GM12878 (cell line): ENCODE results near the gene IGSF6. TPM values are rescaled to one million over a fixed set of nuclear protein-coding genes. Genes with fewer than 3 reads are reported as not detected.

Experiments
- ATAC-seq: fragments of 200-7000 bp; cut with Tn5 transposase; 3 replicates; pipeline ENCODE4 v1.9.1; 2020; ENCODE audit warnings: mild to moderate bottlenecking, moderate library complexity
- BruUV-seq: library from RNA; stranded (reverse); fragments of 400-500 nt; replicated peaks from 2 replicates; lab custom pipeline; 2021; lab: Mats Ljungman, UMichigan
- CTCF ChIA-PET: fragments of 300-600 bp; sonication (Branson Sonifier 250); formaldehyde crosslinking; extraction: SDS; loops from one replicate; lab custom pipeline; 2021; ENCODE audit warnings: inconsistent platforms; lab: Yijun Ruan, JAX
- POLR2A ChIA-PET: fragments of 350-600 bp; formaldehyde crosslinking; extraction: SDS; loops from one replicate; lab custom pipeline; 2021; ENCODE audit warnings: inconsistent platforms; lab: Charles Lee
- RAD21 ChIA-PET: fragments of 300-600 bp; sonication (Branson Sonifier 250); formaldehyde crosslinking; loops from one replicate; lab custom pipeline; 2023; ENCODE audit warnings: antibody characterized with exemption; ENCODE audit not compliant: unreplicated experiment; lab: Charles Lee
- SMC1A ChIA-PET: fragments of 300-600 bp; sonication (Branson Sonifier 250); formaldehyde crosslinking; loops from one replicate; lab custom pipeline; 2023; ENCODE audit not compliant: unreplicated experiment, uncharacterized antibody; lab: Charles Lee
- DNase-seq: peaks from one replicate; pipeline ENCODE4 v3.0.0-alpha.2; 2011; ENCODE audit warnings: low read depth, low spot score
- FAIRE-seq: peaks from 3 replicates; lab custom pipeline; 2011; peaks lifted over from hg19 to GRCh38; lab: Jason Lieb, UNC
- H2AFZ ChIP-seq: 2 replicates; pipeline ENCODE4 v1.6.0; 2011; ENCODE audit warnings: low read depth, low read length, control low read depth; ENCODE audit not compliant: control insufficient read depth
- H3K27ac ChIP-seq: 2 replicates; pipeline ENCODE4 v1.5.1; 2011; ENCODE audit warnings: control low read depth; ENCODE audit not compliant: control insufficient read depth, insufficient read depth
- H3K27me3 ChIP-seq, 2 experiments: replicated peaks in 1 of 2; 2 replicates each; pipeline versions ENCODE4 v1.6.0 to v1.6.1; 2011; ENCODE audit warnings: low read length in 1 of 2; ENCODE audit not compliant: control insufficient read depth in 2 of 2, insufficient read depth in 2 of 2
- H3K36me3 ChIP-seq, 2 experiments: 2 replicates each; pipeline ENCODE4 v1.5.1; 2011; ENCODE audit warnings: low read length in 1 of 2; ENCODE audit not compliant: control insufficient read depth in 2 of 2, insufficient read depth in 2 of 2
- H3K4me1 ChIP-seq: 2 replicates; pipeline ENCODE4 v1.6.1; 2011; ENCODE audit warnings: mild to moderate bottlenecking, low read length, moderate library complexity, mixed read lengths; ENCODE audit not compliant: control insufficient read depth, insufficient read depth
- H3K4me2 ChIP-seq: 2 replicates; pipeline ENCODE4 v1.6.0; 2011; ENCODE audit warnings: control low read depth; ENCODE audit not compliant: control insufficient read depth, insufficient read depth
- H3K4me3 ChIP-seq: fragments of 200-600 bp; sonication (generic); 2 replicates; pipeline ENCODE4 v1.5.1; 2016
- H3K79me2 ChIP-seq: 2 replicates; pipeline ENCODE4 v1.6.0; 2011; ENCODE audit warnings: low read length; ENCODE audit not compliant: control insufficient read depth, insufficient read depth
- H3K9ac ChIP-seq: 2 replicates; pipeline ENCODE4 v1.8.0; 2011; ENCODE audit warnings: low read length, control low read depth, mixed read lengths; ENCODE audit not compliant: control insufficient read depth, insufficient read depth
- H3K9me3 ChIP-seq: replicated peaks from 3 replicates; pipeline ENCODE4 v1.5.1; 2011; ENCODE audit warnings: mild to moderate bottlenecking, low read length; ENCODE audit not compliant: control insufficient read depth, insufficient read depth
- H4K20me1 ChIP-seq: 2 replicates; pipeline ENCODE4 v1.6.0; 2011; ENCODE audit not compliant: control insufficient read depth, insufficient read depth
- BCL3 ChIP-seq: IDR thresholded peaks from 2 replicates; pipeline ENCODE4 v1.6.1; 2011; ENCODE audit warnings: borderline replicate concordance, low read depth, mild to moderate bottlenecking, moderate library complexity, low read length; ENCODE audit not compliant: insufficient read depth, poor library complexity, severe bottlenecking
- BHLHE40 ChIP-seq, 2 experiments: fragments of 450-650 bp in 1 of 2; IDR thresholded peaks; 2 replicates each; pipeline ENCODE4 v1.6.1; 2011 to 2017; ENCODE audit warnings: low read depth in 2 of 2, borderline replicate concordance in 1 of 2, improper control_type of control experiment in 1 of 2, low read length in 1 of 2, mild to moderate bottlenecking in 1 of 2
- CBFB ChIP-seq: IDR thresholded peaks from 2 replicates; pipeline ENCODE4 v1.6.1; 2016; ENCODE audit warnings: antibody characterized with exemption, low read depth
- CHD1 ChIP-seq: IDR thresholded peaks from 2 replicates; pipeline ENCODE4 v1.6.1; 2012; ENCODE audit warnings: low read depth, low read length, improper control_type of control experiment
- E4F1 ChIP-seq: fragments of 450-650 bp; IDR thresholded peaks from 2 replicates; pipeline ENCODE4 v1.6.1; 2018; ENCODE audit warnings: borderline replicate concordance, mild to moderate bottlenecking; ENCODE audit not compliant: partially characterized antibody
- GATAD2B ChIP-seq: fragments of 450-650 bp; conservative IDR thresholded peaks from 2 replicates; pipeline ENCODE4 v1.6.1; 2017; ENCODE audit warnings: low read depth, mild to moderate bottlenecking, moderate library complexity
- MAX ChIP-seq: IDR thresholded peaks from 2 replicates; pipeline ENCODE4 v1.6.1; 2012; ENCODE audit warnings: low read depth, low read length, improper control_type of control experiment
- NBN ChIP-seq: fragments of 450-650 bp; IDR thresholded peaks from 2 replicates; pipeline ENCODE4 v1.6.1; 2016
- NFIC ChIP-seq: IDR thresholded peaks from 2 replicates; pipeline ENCODE4 v1.6.1; 2012; ENCODE audit warnings: low read depth, mild to moderate bottlenecking, inconsistent platforms, low read length, moderate library complexity
- NFYB ChIP-seq: IDR thresholded peaks from 2 replicates; pipeline ENCODE4 v1.6.1; 2011; ENCODE audit warnings: low read depth, mild to moderate bottlenecking, low read length, improper control_type of control experiment, moderate library complexity; ENCODE audit not compliant: insufficient read depth
- NR2C2 ChIP-seq: IDR thresholded peaks from 2 replicates; pipeline ENCODE4 v1.6.1; 2011; ENCODE audit warnings: borderline replicate concordance, low read depth; ENCODE audit not compliant: control insufficient read depth, insufficient read length
- NR2F1 ChIP-seq: fragments of 450-650 bp; conservative IDR thresholded peaks from 2 replicates; pipeline ENCODE4 v1.6.1; 2017; ENCODE audit warnings: mild to moderate bottlenecking
- POLR2AphosphoS2 ChIP-seq: IDR thresholded peaks from 2 replicates; pipeline ENCODE4 v1.6.1; 2011; ENCODE audit warnings: low read depth, mild to moderate bottlenecking, low read length, improper control_type of control experiment, moderate library complexity
- SIN3A ChIP-seq: IDR thresholded peaks from 2 replicates; pipeline ENCODE4 v1.6.1; 2012; ENCODE audit warnings: low read depth, low read length, improper control_type of control experiment
- SMAD5 ChIP-seq: IDR thresholded peaks from 2 replicates; pipeline ENCODE4 v1.6.1; 2016; ENCODE audit warnings: antibody characterized with exemption, low read depth
- STAT3 ChIP-seq: IDR thresholded peaks from 2 replicates; pipeline ENCODE4 v1.6.1; 2011; ENCODE audit warnings: low read depth, low read length, improper control_type of control experiment
- TCF12 ChIP-seq: IDR thresholded peaks from 2 replicates; pipeline ENCODE4 v1.6.1; 2011; ENCODE audit warnings: low read depth, mild to moderate bottlenecking, low read length
- ZNF622 ChIP-seq: fragments of 450-650 bp; IDR thresholded peaks from 2 replicates; pipeline ENCODE4 v1.6.1; 2017; ENCODE audit warnings: mild to moderate bottlenecking, inconsistent platforms
- WGBS: methylation state at CpG from one replicate; pipeline ENCODE4 v1.1.6; 2016; ENCODE audit warnings: low lambda C conversion rate; ENCODE audit not compliant: insufficient replicate concordance, insufficient coverage; ENCODE audit errors: missing lambda C conversion rate; 5-methylcytosine and 5-hydroxymethylcytosine counted together
- in situ Hi-C: fragments of 300-500 bp; cut with MboI; formaldehyde crosslinking; loops from 9 replicates; pipeline ENCODE4 v1.14.3; 2018; ENCODE audit warnings: mixed read lengths
- intact Hi-C: fragments of 100-400 bp; cut with micrococcal nuclease; formaldehyde crosslinking; loops from one replicate; pipeline ENCODE4 v1.14.2; 2022; ENCODE audit not compliant: unreplicated experiment
- polyA plus RNA-seq, 11 experiments: library from polyadenylated mRNA; depleted of rRNA in 4 of 11; unstranded in 6 of 11; stranded (reverse) in 5 of 11; fragments of >200 nt; fragmentation: Nextera tagmentation in 4 of 11; fragmentation: Illumina TruSeq in 1 of 11; extraction: Ambion mirVana in 4 of 11; extraction: Trizol in 1 of 11; gene quantifications; 1 replicate in 1 of 11; 2 replicates in 10 of 11; pipeline versions ENCODE4 v1.2.1 to v1.2.3, GENCODE V29; 2011 to 2016; ENCODE audit warnings: inconsistent platforms in 2 of 11, missing spikeins in 2 of 11, low read depth in 1 of 11
- total RNA-seq, 4 experiments: library from RNA; depleted of rRNA in 3 of 4; stranded (reverse); fragments of >200 nt in 3 of 4; fragmentation: Illumina TruSeq in 1 of 4; extraction: Trizol in 1 of 4; gene quantifications; 2 replicates each; pipeline versions ENCODE4 v1.2.1 to v1.2.3, GENCODE V29; 2013 to 2021

Gene IGSF6
- total and polyA plus RNA-seq, 10 of the 15 experiments (the other 5 are each of a cell fraction or from before 2014, with no cell fraction given), result 0.32 to 1.2 (median 0.72) TPM

- TF ChIP-seq BCL3, result no peak
These were observed 42.3 kb downstream of the IGSF6 start (continued) for GRCh38 chr16:21610006-21610544.

- no TSS peak for BruUV-seq
- Histone ChIP-seq H3K9me3 (no peaks in the 10 kb centered on the region), H3K27ac (no peak overlapping the region), H3K4me3 (no peak overlapping the region), H4K20me1 (peaks cover 2% of the 10 kb centered on the region; the same call in 1 of the 2 replicates), H3K79me2 (peaks cover 17% of the 10 kb centered on the region), H2AFZ (no peak overlapping the region), H3K9ac (no peak overlapping the region), H3K27me3 (no peaks in the 10 kb centered on the region), H3K4me1 (peaks cover 22% of the 10 kb centered on the region), H3K36me3 (no peaks in the 10 kb centered on the region; a peak in 1 of 4 replicates), H3K4me2 (peak overlapping the region; percentile 50; the same call in 1 of the 2 replicates)
- FAIRE-seq, result no peak
- in situ Hi-C loops (no loop called here), intact Hi-C loops (no loop called here)
- DNase-seq, result no peak
- POLR2A ChIA-PET, result interaction anchor here (0.6 to 1.2 kb wide), 2 partner anchors 14 to 932 kb away, joined by 3 to 4 read pairs; no protein-coding TSS in a partner anchor
- WGBS, result 56% methylated on average over 3 of the region's 3 CpGs
- RAD21 ChIA-PET, result interaction anchor here (1.0 to 1.8 kb wide), 4 partner anchors 8 to 34 kb away, joined by 4 to 5 read pairs (median 4); no protein-coding TSS in a partner anchor
- CTCF ChIA-PET, result interaction anchor here (1.2 to 2.1 kb wide), 4 partner anchors 10 to 48 kb away, joined by 3 to 8 read pairs (median 5); no protein-coding TSS in a partner anchor
- SMC1A ChIA-PET, result interaction anchor here (0.8 to 2.2 kb wide), 10 partner anchors 8 to 39 kb away, joined by 3 to 6 read pairs (median 4); no protein-coding TSS in a partner anchor
- peak; percentile 71 for ATAC-seq
- TF ChIP-seq NR2F1, result no peak
- no peak for TF ChIP-seq CHD1
- no peak for TF ChIP-seq TCF12
- TF ChIP-seq ZNF622, result no peak
- TF ChIP-seq STAT3, result no peak
- TF ChIP-seq E4F1, result no peak
- TF ChIP-seq BHLHE40 (IDR thresholded peaks at IDR 0.05; ENCODE audit: borderline replicate concordance in 1 of 2, low read depth in 2 of 2, low read length in 1 of 2), result no peak
- TF ChIP-seq NFYB, result no peak
- no peak for TF ChIP-seq SMAD5
- no peak for TF ChIP-seq SIN3A
- TF ChIP-seq NFIC, result peak; percentile 22; the same call in 1 of the 2 replicates
- no peak for TF ChIP-seq POLR2AphosphoS2
- no peak for TF ChIP-seq MAX
- TF ChIP-seq GATAD2B, result no peak
- TF ChIP-seq NBN, result no peak
- peak; percentile 37; the same call in 1 of the 2 replicates for TF ChIP-seq CBFB
- no peak for TF ChIP-seq NR2C2
These were observed 43.6 kb downstream of the IGSF6 start for GRCh38 chr16:21608639-21609328.
